ENCODE results near the gene RALGDS. TPM values are rescaled to one million over a fixed set of nuclear protein-coding genes. Genes with fewer than 3 reads are reported as not detected.

Gene RALGDS
- total RNA-seq, 6 experiments from 2014 or later = 4.3 to 19.8 (median 5.7) TPM

DNA sequence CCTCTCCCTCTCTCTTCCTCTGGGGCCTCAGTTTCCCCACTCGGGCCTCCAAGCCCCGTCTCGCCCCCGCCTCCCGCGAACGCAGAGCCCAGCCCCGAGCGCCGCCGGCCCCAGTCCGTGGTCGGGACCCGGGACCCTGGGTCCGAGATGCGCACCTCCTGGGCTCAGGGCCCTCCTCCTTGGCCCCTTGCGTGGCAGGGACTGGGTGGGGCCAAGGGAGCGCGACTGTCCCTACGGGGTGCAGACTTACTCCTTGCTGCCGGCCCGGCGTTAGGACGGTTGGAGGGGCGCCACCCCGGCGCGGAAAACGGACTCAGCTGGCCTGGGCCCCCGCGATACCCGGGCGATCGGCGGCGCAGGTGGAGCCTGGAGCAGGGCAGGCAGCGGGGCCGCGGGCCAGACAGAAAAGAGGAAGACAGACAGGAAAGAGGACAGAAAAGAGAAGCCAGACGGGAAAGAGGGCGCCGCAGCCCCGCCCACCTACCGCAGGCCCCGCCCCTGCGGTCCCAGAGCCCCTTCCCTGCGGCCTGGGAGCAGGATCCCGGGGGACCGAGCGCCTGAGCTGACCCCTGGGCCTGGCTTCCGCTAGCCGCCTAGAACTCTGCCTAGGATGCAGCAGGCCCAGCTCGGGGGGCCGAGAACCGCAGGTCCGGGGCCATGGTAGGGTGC lies 42.6 kb upstream of the RALGDS start, which contains the start of gene GBGT1:
TSS of gene GBGT1 (minus strand) at position 411 of the 669 bp plus-strand sequence. CDS start 1,502 bp downstream, outside the sequence.
- peak; percentile 68 to 72 (median 71) for DNase-seq
- H3K9me3 ChIP-seq = no peaks in the 10 kb centered on the region
- no peaks in the 10 kb centered on the region for H3K36me3 ChIP-seq
- H3K27me3 ChIP-seq = no peaks in the 10 kb centered on the region
- H3K4me1 ChIP-seq = peaks cover 0 to 6% (median 0%) of the 10 kb centered on the region in 4 donors
- peak within 1 kb of the TSS in 2 of 3 donors; percentile 29 to 44 for H3K27ac ChIP-seq
- WGBS (ENCODE audit: insufficient coverage, low coverage, low lambda C conversion rate, missing lambda C conversion rate) = 5% methylated on average over 29 of the region's 56 CpGs
- peak; percentile 46 to 70 (median 61) for ATAC-seq
- TF ChIP-seq POLR2A (IDR thresholded peaks at IDR 0.05) = peak; percentile 32
- TF ChIP-seq, protein P1, sequence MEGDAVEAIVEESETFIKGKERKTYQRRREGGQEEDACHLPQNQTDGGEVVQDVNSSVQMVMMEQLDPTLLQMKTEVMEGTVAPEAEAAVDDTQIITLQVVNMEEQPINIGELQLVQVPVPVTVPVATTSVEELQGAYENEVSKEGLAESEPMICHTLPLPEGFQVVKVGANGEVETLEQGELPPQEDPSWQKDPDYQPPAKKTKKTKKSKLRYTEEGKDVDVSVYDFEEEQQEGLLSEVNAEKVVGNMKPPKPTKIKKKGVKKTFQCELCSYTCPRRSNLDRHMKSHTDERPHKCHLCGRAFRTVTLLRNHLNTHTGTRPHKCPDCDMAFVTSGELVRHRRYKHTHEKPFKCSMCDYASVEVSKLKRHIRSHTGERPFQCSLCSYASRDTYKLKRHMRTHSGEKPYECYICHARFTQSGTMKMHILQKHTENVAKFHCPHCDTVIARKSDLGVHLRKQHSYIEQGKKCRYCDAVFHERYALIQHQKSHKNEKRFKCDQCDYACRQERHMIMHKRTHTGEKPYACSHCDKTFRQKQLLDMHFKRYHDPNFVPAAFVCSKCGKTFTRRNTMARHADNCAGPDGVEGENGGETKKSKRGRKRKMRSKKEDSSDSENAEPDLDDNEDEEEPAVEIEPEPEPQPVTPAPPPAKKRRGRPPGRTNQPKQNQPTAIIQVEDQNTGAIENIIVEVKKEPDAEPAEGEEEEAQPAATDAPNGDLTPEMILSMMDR (IDR thresholded peaks at IDR 0.05) = no peak
- intact Hi-C loops (cut with DNase I) = no loop called here
- H3K4me3 ChIP-seq = peak within 1 kb of the TSS; percentile 46 to 56 (median 46)

DNA sequence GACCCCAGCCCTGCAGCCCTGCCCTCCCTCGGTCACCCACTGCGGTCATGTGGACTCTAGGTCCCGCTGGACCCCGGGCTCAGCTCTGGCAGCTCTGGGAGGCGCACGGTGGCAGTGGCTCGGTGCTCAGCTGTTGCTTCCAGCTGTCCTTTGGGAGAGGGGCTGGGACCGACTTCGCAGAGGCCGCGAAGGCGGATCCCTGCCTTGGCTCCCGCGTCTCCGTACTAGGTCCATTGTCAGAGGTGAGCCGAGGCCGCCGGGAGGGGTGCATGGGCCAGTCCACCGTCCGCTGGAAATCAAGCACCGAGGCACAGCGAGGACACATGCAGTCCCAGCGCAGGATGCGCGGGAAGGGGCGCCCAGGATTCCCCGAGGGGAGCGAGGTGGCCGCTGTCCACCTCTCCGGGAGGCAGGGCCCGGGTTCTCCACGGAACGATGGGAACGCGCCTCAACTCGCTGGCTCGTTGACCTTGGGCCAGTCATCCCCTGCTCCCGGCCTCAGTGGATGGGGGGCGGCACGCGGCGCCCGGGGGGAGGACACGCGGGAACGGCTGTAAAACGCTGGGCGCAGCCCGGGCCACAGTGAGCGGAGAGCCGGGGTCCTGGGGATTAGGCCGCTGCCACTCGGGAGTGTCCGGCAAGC lies 41.9 kb upstream of the RALGDS start:
- Histone ChIP-seq H3K4me1 (peaks cover 0 to 6% (median 0%) of the 10 kb centered on the region in 4 donors), H3K9me3 (no peaks in the 10 kb centered on the region), H3K4me3 (peak overlapping the region; percentile 46 to 56 (median 46)), H3K27me3 (no peaks in the 10 kb centered on the region), H3K27ac (peak overlapping the region in 2 of 3 donors; percentile 29 to 44), H3K36me3 (no peaks in the 10 kb centered on the region)
- DNase-seq (no peak), ATAC-seq (no peak)
- no peak for TF ChIP-seq POLR2A (IDR thresholded peaks at IDR 0.05)
- TF ChIP-seq, protein P1 (IDR thresholded peaks at IDR 0.05) = no peak
- intact Hi-C loops (cut with DNase I) = no loop called here
- 13% methylated on average over 3 of the region's 54 CpGs for WGBS (ENCODE audit: insufficient coverage, low coverage, low lambda C conversion rate, missing lambda C conversion rate)

DNA sequence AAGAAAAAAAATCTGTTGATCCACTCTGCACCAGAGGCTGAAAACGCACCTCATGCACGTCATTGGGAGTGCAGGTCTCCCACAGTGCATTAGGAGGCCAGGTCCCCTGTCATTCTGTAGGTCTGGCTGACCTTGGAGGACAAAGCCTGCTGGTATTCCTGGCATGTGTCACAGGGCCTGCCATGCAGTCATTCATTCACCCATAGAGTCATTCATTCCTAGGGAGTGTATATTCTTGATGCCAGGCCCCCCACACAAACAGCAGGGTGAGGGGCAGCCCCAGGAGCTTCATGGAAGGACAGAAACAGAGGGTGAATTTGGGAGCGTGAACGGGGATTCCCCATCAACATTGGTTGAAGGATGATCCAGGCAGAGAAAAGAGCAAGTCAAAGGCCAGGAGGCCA lies 40.5 kb upstream of the RALGDS start:
- H3K36me3 ChIP-seq = no peaks in the 10 kb centered on the region
- no peaks in the 10 kb centered on the region for H3K27me3 ChIP-seq
- no peaks in the 10 kb centered on the region for H3K9me3 ChIP-seq
- intact Hi-C loops (cut with DNase I) = no loop called here
- 56% methylated on average over 4 of the region's 4 CpGs for WGBS (ENCODE audit: insufficient coverage, low coverage, low lambda C conversion rate, missing lambda C conversion rate)
- DNase-seq (no peak), ATAC-seq (no peak)
- TF ChIP-seq, protein P1 (IDR thresholded peaks at IDR 0.05) = no peak
- no peak for TF ChIP-seq POLR2A (IDR thresholded peaks at IDR 0.05)
- H3K4me1 ChIP-seq = peaks cover 0 to 6% (median 0%) of the 10 kb centered on the region in 4 donors
- no peak overlapping the region for H3K4me3 ChIP-seq
- H3K27ac ChIP-seq = no peak overlapping the region

DNA sequence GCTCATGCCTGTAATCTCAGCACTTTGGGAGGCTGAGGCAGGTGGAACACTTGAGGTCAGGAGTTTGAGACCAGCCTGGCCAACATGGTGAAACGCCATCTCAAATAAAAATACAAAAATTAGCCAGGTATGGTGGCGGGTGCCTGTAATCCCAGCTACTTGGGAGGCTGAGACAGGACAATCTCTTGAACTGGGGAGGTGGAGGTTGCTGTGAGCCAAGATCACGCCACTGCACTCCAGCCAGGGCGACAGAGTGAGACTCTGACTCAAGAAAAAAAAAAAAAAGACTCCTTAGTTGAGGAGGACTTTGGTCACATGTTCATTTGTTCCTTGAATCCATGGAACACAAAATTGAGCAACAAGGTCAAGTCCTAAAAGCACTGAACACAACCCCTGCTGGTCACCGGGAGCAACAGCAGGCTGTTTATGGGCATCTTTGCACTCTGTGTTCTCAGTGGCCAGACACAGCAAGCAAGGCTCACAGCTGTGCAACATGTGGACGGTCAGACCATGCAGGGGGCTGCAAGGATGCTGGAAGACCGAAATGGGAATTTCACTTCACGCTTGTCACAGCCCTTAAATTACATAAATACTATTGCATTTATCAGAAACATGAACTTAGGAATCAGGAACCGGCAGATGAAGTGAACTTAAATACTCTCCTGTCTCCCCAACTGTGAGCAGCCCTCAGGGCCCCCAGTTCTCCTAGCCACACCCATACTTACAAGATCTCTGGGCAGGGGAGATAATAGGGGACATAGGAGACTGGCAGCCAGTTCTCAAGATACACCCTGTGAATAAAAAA lies 39.9 kb upstream of the RALGDS start:
- Histone ChIP-seq H3K27ac (no peak overlapping the region), H3K9me3 (no peaks in the 10 kb centered on the region), H3K4me3 (no peak overlapping the region), H3K4me1 (peaks cover 0 to 6% (median 0%) of the 10 kb centered on the region in 4 donors), H3K27me3 (no peaks in the 10 kb centered on the region), H3K36me3 (no peaks in the 10 kb centered on the region)
- DNase-seq = peak in 1 of 3 donors; percentile 70
- intact Hi-C loops (cut with DNase I) = no loop called here
- WGBS (ENCODE audit: insufficient coverage, low coverage, low lambda C conversion rate, missing lambda C conversion rate) = 40% methylated on average over 7 of the region's 9 CpGs
- TF ChIP-seq, protein P1 (IDR thresholded peaks at IDR 0.05) = peak; percentile 57 to 75 (median 66)
- TF ChIP-seq POLR2A (IDR thresholded peaks at IDR 0.05) = no peak
- ATAC-seq = peak; percentile 85 to 89 (median 88)

Measured in right lobe of liver (tissue), 6 donors.